Measurements from ENCODE around the gene PLD6. TPM values are rescaled to one million over a fixed set of nuclear protein-coding genes. Genes with fewer than 3 reads are reported as not detected.
"Not testable (repeated sequence)": the region's sequence is repeated elsewhere in the genome, so short reads cannot be mapped to it uniquely, and the experiment has no call there.

Gene PLD6
- total RNA-seq, 2 donors from 2014 or later = 9.5 to 26.4 TPM

DNA sequence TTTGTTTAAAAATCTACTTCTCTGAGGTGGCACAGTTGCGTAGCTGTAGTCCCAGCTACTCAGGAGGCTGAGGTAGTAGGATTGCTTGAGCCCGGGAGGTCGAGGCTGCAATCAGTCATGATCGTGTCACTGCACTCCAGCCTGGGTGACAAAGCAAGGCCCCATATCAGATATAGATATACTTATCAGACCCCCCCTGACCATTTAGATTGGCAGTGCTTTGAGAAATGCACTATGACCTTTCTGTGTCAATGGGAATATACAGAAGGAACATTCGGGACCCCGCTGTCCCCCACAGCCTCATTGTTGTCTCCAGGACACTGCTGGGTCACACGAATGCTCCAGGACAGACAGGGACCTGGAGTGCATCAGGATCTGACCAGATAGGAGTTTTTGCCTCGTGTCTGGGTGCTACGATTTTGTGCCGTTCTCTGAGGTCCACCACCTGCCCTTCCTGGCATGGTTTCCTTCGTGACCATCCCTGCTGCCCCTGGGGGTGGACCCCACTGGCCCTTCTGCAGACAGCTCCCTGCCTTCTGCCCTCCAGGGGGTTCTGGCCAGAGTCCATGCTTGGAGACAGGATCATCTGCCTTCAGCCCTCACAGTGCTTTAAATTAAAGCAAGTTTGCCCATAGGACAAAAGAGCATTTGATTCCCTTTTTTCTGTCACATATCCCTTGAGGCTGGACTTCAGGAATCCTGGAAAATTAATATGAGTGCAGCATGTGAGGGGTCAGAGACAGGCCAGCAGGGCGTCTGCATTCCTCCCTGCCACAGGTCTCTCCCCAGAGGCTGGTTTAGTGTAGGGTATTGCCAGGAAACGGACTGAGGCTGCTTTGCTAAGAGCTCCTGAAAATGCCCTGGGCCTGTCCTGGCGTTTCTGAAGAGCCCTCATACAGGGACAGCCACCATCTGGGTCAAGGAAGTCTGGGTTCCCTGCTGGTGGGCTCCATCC lies 19.3 kb downstream of the PLD6 start:
- no peak overlapping the region for H3K27ac ChIP-seq
- no peaks in the 10 kb centered on the region for H3K9me3 ChIP-seq
- TF ChIP-seq POLR2A (IDR thresholded peaks at IDR 0.05) (no peak), POLR2AphosphoS5 (IDR thresholded peaks at IDR 0.05) (no peak)
- TF ChIP-seq, protein P1, sequence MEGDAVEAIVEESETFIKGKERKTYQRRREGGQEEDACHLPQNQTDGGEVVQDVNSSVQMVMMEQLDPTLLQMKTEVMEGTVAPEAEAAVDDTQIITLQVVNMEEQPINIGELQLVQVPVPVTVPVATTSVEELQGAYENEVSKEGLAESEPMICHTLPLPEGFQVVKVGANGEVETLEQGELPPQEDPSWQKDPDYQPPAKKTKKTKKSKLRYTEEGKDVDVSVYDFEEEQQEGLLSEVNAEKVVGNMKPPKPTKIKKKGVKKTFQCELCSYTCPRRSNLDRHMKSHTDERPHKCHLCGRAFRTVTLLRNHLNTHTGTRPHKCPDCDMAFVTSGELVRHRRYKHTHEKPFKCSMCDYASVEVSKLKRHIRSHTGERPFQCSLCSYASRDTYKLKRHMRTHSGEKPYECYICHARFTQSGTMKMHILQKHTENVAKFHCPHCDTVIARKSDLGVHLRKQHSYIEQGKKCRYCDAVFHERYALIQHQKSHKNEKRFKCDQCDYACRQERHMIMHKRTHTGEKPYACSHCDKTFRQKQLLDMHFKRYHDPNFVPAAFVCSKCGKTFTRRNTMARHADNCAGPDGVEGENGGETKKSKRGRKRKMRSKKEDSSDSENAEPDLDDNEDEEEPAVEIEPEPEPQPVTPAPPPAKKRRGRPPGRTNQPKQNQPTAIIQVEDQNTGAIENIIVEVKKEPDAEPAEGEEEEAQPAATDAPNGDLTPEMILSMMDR (IDR thresholded peaks at IDR 0.05) = no peak
- H3K27me3 ChIP-seq (replicated peaks; ENCODE audit: insufficient read depth) = no peaks in the 10 kb centered on the region
- H3K4me3 ChIP-seq = no peak overlapping the region
- intact Hi-C loops (cut with DNase I) = no loop called here
- WGBS = 58% methylated on average over 14 of the region's 14 CpGs
- DNase-seq (ENCODE audit: low spot score) = no peak
- H3K4me1 ChIP-seq (replicated peaks) = peaks cover 4% of the 10 kb centered on the region
- no peaks in the 10 kb centered on the region for H3K36me3 ChIP-seq

DNA sequence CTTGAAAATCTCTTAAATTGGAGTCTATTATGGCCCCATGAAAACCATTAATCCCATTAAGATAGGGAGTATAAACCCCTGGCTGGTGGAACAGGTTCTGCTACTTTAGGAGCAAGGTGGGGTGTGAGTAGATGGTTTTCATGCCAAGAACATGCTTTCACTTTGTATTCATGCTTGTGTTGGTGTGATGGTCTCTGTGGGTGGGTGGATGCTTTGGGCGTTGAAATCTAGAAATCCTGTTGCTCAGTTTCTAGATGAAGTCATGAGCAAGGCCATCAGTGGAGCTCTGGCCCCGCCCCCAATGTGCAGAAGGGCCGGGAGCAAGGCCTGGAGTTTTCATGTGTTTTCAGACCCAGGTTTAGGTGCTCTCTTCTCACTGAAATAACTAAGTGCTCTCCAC lies 20.1 kb downstream of the PLD6 start:
- no peak overlapping the region for H3K27ac ChIP-seq
- DNase-seq (ENCODE audit: low spot score) = peak; percentile 65

DNA sequence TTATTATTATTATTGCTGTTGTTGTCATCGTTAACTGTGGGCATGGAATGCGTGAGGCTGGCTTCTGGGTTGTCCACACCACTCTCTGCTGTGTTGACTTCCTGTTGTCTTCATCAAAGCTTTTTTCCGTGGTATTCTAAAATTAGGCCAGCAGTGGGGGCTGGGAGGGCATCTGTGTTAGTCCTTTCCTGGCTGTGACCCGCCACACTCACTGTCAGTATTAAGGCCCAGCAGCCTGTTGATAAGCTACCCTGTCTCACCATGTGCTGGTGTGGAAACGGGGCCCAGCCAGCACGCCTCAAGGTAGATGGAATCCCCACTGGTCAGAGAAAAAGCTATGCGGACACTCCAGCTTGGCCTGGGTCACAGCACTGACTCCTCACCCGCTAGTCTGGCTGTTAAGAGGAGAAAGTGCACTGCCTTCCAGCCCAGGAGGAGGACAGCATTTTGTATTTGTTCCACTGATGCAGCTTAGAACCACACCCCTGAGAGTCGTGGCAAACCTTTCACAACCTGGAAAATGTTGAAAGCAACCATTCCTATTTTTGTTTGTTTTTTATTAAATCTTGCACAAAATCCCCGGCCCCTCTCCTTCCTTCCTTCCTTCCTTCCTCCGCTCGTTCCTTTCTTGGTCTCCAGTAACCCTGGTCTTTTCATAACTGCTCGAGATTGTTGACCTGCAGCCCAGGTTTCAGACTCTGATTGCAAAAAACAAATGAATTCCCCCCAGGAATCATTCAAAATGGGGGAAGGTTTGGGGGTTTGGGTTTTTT lies 21.0 kb downstream of the PLD6 start:
- WGBS = 77% methylated on average over 11 of the region's 13 CpGs
- DNase-seq (ENCODE audit: low spot score); intact Hi-C loops (cut with DNase I); H3K27me3 ChIP-seq (replicated peaks; ENCODE audit: insufficient read depth); H3K4me3 ChIP-seq; H3K4me1 ChIP-seq (replicated peaks); H3K36me3 ChIP-seq; H3K9me3 ChIP-seq; H3K27ac ChIP-seq: not testable (repeated sequence)

More for the DNA sequence above, 20.1 kb downstream of the PLD6 start:
- no peaks in the 10 kb centered on the region for H3K4me1 ChIP-seq (replicated peaks)
- WGBS = 31% methylated on average over 3 of the region's 3 CpGs
- H3K4me3 ChIP-seq = no peak overlapping the region
- H3K27me3 ChIP-seq (replicated peaks; ENCODE audit: insufficient read depth) = no peaks in the 10 kb centered on the region
- no peaks in the 10 kb centered on the region for H3K36me3 ChIP-seq
- TF ChIP-seq POLR2AphosphoS5 (IDR thresholded peaks at IDR 0.05) (peak; percentile 86), POLR2A (IDR thresholded peaks at IDR 0.05) (no peak)
- H3K9me3 ChIP-seq = no peaks in the 10 kb centered on the region
- intact Hi-C loops (cut with DNase I) = no loop called here

DNA sequence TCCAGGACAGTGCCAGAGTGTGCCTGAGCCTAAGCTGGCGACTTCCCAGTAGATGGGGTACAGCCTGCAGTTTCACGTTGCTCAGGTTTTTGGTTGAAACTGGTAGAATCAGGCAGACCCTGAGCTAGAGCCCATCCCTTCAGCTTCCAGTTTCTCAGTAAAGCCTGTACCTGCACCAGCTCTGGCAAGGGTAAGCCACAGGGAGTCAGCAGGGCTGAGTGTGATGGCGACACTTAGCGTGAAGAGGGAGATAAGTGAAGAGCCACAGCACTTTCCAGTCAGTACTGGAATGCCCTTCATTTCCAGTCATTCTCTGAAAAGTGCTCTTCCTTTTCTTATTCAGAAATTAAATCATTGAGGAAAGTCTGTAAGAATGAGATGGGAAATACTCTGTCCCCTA lies 22.4 kb downstream of the PLD6 start:
- Histone ChIP-seq H3K9me3 (no peaks in the 10 kb centered on the region), H3K27ac (no peak overlapping the region), H3K36me3 (no peaks in the 10 kb centered on the region), H3K27me3 (replicated peaks; ENCODE audit: insufficient read depth) (no peaks in the 10 kb centered on the region), H3K4me1 (replicated peaks) (no peaks in the 10 kb centered on the region), H3K4me3 (no peak overlapping the region)
- 97% methylated on average over 4 of the region's 4 CpGs for WGBS
- DNase-seq (ENCODE audit: low spot score) = no peak
- TF ChIP-seq POLR2AphosphoS5 (IDR thresholded peaks at IDR 0.05) = no peak
- TF ChIP-seq, protein P1 (IDR thresholded peaks at IDR 0.05) = no peak
- no peak for TF ChIP-seq POLR2A (IDR thresholded peaks at IDR 0.05)
- intact Hi-C loops (cut with DNase I) = no loop called here

DNA sequence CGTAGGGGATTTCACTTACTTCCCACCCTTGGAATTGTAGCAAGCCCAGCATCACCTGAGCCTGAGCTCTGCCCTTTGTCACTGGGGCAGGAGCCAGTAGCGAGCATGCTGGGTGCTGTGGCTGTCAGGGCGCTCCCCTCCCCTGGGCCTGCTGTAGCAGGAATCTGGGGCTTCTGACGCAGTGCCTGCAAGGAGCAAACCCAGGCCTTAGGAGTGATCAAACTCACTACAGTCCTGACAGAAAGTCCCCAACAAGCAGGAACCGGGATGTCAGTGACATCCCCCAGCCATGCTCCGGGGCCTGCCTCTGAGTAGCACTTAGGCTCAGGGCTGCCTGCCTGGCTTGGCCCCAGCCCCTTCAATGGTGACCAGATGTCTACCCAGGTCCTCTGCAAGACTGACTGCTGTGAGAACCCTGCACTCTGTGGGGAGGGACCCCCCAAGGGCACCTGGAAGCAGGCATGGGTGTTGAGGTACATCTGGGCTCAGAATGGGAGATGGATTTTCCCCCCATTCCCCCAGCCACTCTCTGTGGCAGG lies 23.5 kb downstream of the PLD6 start:
- no peaks in the 10 kb centered on the region for H3K4me1 ChIP-seq (replicated peaks)
- WGBS = 89% methylated on average over 6 of the region's 6 CpGs
- H3K27me3 ChIP-seq (replicated peaks; ENCODE audit: insufficient read depth) = no peaks in the 10 kb centered on the region
- no peaks in the 10 kb centered on the region for H3K36me3 ChIP-seq
- TF ChIP-seq, protein P1 (IDR thresholded peaks at IDR 0.05) = no peak
- TF ChIP-seq POLR2A (IDR thresholded peaks at IDR 0.05) (no peak), POLR2AphosphoS5 (IDR thresholded peaks at IDR 0.05) (no peak)
- no peaks in the 10 kb centered on the region for H3K9me3 ChIP-seq
- intact Hi-C loops (cut with DNase I) = no loop called here
- no peak overlapping the region for H3K4me3 ChIP-seq
- DNase-seq (ENCODE audit: low spot score) = no peak
- no peak overlapping the region for H3K27ac ChIP-seq

Measured in prostate gland (tissue), 2 donors.